ENCODE results near the gene STK16.

STK16 gene

DNA sequence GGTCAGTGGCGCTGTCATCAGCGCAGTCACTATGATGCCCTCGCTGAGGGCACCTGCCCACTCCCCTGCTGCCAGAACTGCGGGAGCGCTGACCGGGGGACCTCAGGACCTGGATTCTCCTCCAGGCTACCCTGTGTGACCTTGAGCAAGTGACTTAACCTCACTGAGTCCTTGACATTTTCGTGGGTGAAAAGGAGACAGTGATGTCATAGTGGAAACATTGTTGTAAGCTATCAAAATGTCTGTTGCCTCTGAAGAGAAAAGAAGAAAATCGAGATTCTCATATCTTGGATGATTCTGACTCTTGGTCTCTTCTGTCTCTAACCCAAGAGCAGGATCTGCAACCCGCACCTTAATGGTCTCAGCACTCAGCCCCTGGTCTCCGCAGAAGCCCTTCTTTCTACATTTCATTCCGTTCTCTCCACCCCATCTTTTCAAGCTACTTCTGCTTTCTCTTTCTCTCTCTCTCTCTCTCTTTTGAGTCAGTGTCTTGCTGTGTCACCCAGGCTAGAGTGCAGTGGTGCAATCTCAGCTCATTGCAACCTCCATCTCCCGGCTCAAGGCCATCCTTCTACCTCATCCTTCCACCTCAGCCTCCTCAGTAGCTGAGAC is 9.4 kb downstream of the STK16 start:
- TF ChIP-seq YY1 (IDR thresholded peaks at IDR 0.05; ENCODE audit: low read depth), result no peak
- no peak for TF ChIP-seq TAF1 (IDR thresholded peaks at IDR 0.05; ENCODE audit: low read depth)
- TF ChIP-seq TCF12 (IDR thresholded peaks at IDR 0.05; ENCODE audit: low read depth), result no peak
- TF ChIP-seq TEAD4 (IDR thresholded peaks at IDR 0.05), result no peak
- no peak for TF ChIP-seq USF1 (IDR thresholded peaks at IDR 0.05)
- TF ChIP-seq, protein P1, sequence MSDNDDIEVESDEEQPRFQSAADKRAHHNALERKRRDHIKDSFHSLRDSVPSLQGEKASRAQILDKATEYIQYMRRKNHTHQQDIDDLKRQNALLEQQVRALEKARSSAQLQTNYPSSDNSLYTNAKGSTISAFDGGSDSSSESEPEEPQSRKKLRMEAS (IDR thresholded peaks at IDR 0.05), result no peak
- no peak for TF ChIP-seq NFIC (IDR thresholded peaks at IDR 0.05)
- no peak for TF ChIP-seq ZBTB7A (IDR thresholded peaks at IDR 0.05; ENCODE audit: low read depth)
- TF ChIP-seq CEBPB (IDR thresholded peaks at IDR 0.05), result no peak
- TF ChIP-seq EP300 (IDR thresholded peaks at IDR 0.05; ENCODE audit: borderline replicate concordance), result no peak
- TF ChIP-seq FOXM1 (IDR thresholded peaks at IDR 0.05; ENCODE audit: borderline replicate concordance, low read depth), result no peak
- TF ChIP-seq, protein P2, sequence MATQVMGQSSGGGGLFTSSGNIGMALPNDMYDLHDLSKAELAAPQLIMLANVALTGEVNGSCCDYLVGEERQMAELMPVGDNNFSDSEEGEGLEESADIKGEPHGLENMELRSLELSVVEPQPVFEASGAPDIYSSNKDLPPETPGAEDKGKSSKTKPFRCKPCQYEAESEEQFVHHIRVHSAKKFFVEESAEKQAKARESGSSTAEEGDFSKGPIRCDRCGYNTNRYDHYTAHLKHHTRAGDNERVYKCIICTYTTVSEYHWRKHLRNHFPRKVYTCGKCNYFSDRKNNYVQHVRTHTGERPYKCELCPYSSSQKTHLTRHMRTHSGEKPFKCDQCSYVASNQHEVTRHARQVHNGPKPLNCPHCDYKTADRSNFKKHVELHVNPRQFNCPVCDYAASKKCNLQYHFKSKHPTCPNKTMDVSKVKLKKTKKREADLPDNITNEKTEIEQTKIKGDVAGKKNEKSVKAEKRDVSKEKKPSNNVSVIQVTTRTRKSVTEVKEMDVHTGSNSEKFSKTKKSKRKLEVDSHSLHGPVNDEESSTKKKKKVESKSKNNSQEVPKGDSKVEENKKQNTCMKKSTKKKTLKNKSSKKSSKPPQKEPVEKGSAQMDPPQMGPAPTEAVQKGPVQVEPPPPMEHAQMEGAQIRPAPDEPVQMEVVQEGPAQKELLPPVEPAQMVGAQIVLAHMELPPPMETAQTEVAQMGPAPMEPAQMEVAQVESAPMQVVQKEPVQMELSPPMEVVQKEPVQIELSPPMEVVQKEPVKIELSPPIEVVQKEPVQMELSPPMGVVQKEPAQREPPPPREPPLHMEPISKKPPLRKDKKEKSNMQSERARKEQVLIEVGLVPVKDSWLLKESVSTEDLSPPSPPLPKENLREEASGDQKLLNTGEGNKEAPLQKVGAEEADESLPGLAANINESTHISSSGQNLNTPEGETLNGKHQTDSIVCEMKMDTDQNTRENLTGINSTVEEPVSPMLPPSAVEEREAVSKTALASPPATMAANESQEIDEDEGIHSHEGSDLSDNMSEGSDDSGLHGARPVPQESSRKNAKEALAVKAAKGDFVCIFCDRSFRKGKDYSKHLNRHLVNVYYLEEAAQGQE (IDR thresholded peaks at IDR 0.05; ENCODE audit: low read depth), result no peak
- TF ChIP-seq RAD21 (IDR thresholded peaks at IDR 0.05; ENCODE audit: low read depth), result no peak
- no peak for TF ChIP-seq CREB1 (IDR thresholded peaks at IDR 0.05; ENCODE audit: low read depth)
- TF ChIP-seq EGR1 (IDR thresholded peaks at IDR 0.05), result no peak

DNA sequence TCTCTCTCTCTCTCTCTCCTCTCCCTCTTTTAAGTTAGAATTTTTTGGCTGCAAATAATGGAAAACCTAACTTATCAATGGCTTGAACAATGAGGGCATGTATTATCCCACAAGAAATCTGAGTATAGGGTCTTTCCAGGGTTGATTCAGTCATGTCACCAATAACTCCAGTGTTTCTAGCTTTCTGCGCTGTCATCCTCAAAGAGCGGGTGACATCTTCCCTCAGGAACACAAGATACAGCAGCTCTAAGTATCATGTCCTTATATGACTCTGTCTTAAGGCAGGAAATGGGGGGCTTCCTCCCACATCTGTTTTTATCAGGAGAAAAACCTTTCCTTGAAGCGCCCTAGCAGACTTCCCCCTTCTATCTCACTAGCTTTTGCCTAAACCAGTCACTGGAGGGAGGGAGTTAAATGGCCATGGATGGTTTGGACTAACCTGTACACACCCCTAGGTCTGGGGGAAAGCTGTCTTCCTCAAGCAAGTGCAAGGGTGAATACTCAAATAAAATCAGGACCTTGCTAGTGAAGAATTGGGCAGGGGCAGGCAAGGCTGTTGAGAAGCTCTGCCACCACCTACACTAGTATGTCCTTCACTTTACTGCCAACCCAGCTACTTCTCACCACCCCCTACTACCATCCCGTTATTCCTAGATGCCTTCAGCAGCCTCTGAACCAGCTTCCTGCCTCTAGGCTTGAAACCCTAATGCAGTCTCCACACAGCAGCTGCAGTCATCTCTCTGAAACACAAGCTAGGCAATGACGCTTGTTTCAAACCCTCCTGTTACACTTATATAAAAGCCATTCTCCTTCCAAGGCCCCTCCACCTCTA is 16.0 kb downstream of the STK16 start:
- TF ChIP-seq TCF12 (IDR thresholded peaks at IDR 0.05; ENCODE audit: low read depth) (no peak), USF1 (IDR thresholded peaks at IDR 0.05) (no peak), CEBPB (IDR thresholded peaks at IDR 0.05) (no peak), EGR1 (IDR thresholded peaks at IDR 0.05) (no peak), EP300 (IDR thresholded peaks at IDR 0.05; ENCODE audit: borderline replicate concordance) (no peak), FOXM1 (IDR thresholded peaks at IDR 0.05; ENCODE audit: borderline replicate concordance, low read depth) (no peak), TAF1 (IDR thresholded peaks at IDR 0.05; ENCODE audit: low read depth) (no peak), ZBTB7A (IDR thresholded peaks at IDR 0.05; ENCODE audit: low read depth) (no peak), CREB1 (IDR thresholded peaks at IDR 0.05; ENCODE audit: low read depth) (no peak), NFIC (IDR thresholded peaks at IDR 0.05) (no peak), TEAD4 (IDR thresholded peaks at IDR 0.05) (no peak), RAD21 (IDR thresholded peaks at IDR 0.05; ENCODE audit: low read depth) (no peak), YY1 (IDR thresholded peaks at IDR 0.05; ENCODE audit: low read depth) (no peak)
- TF ChIP-seq, protein P2 (IDR thresholded peaks at IDR 0.05; ENCODE audit: low read depth), result no peak
- TF ChIP-seq, protein P1 (IDR thresholded peaks at IDR 0.05), result no peak

DNA sequence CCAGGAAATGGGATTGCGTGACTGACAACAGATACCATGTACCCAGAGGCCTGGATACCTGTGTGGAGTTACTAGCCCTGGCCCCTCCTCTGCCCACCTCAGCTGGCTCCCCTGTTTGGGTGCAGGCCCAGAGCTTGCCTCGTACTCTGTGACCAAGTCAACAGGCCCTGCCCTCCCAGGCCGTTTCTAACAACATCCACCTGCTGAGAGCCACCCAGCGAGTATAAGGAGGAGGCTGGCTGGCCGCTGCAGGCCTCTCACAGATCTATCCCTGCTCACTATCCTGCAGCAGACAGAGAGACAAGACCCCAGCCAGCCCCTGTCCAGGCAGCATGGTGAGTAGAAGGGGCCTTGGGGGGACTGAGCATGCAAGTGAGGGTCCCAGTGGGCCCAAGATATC is 21.0 kb downstream of the STK16 start:
- no peak for TF ChIP-seq FOXM1 (IDR thresholded peaks at IDR 0.05; ENCODE audit: borderline replicate concordance, low read depth)
- no peak for TF ChIP-seq RAD21 (IDR thresholded peaks at IDR 0.05; ENCODE audit: low read depth)
- TF ChIP-seq ZBTB7A (IDR thresholded peaks at IDR 0.05; ENCODE audit: low read depth), result no peak
- no peak for TF ChIP-seq CEBPB (IDR thresholded peaks at IDR 0.05)
- TF ChIP-seq, protein P1 (IDR thresholded peaks at IDR 0.05), result no peak
- no peak for TF ChIP-seq YY1 (IDR thresholded peaks at IDR 0.05; ENCODE audit: low read depth)
- no peak for TF ChIP-seq NFIC (IDR thresholded peaks at IDR 0.05)
- TF ChIP-seq CREB1 (IDR thresholded peaks at IDR 0.05; ENCODE audit: low read depth), result no peak

- TF ChIP-seq CREB1 (IDR thresholded peaks at IDR 0.05; ENCODE audit: low read depth), result no peak
- TF ChIP-seq ZBTB7A (IDR thresholded peaks at IDR 0.05; ENCODE audit: low read depth), result no peak
These were observed 21.6 kb downstream of the STK16 start for GRCh38 chr2:219266886-219267285.

GRCh38 chr2:219268294-219268693 is 23.0 kb downstream of the STK16 start:
- peak; percentile 53 for TF ChIP-seq NFIC (IDR thresholded peaks at IDR 0.05)
- TF ChIP-seq, protein P2 (IDR thresholded peaks at IDR 0.05; ENCODE audit: low read depth), result no peak
- TF ChIP-seq EGR1 (IDR thresholded peaks at IDR 0.05), result no peak
- no peak for TF ChIP-seq CREB1 (IDR thresholded peaks at IDR 0.05; ENCODE audit: low read depth)
- no peak for TF ChIP-seq ZBTB7A (IDR thresholded peaks at IDR 0.05; ENCODE audit: low read depth)
- TF ChIP-seq TCF12 (IDR thresholded peaks at IDR 0.05; ENCODE audit: low read depth), result 0 out of 2 replicates have a peak, but pooled peaks have one; percentile 21
- TF ChIP-seq, protein P1 (IDR thresholded peaks at IDR 0.05), result no peak
- no peak for TF ChIP-seq YY1 (IDR thresholded peaks at IDR 0.05; ENCODE audit: low read depth)
- TF ChIP-seq CEBPB (IDR thresholded peaks at IDR 0.05), result no peak
- no peak for TF ChIP-seq RAD21 (IDR thresholded peaks at IDR 0.05; ENCODE audit: low read depth)
- peak; percentile 58; the same call in 1 of the 2 replicates for TF ChIP-seq EP300 (IDR thresholded peaks at IDR 0.05; ENCODE audit: borderline replicate concordance)
- TF ChIP-seq FOXM1 (IDR thresholded peaks at IDR 0.05; ENCODE audit: borderline replicate concordance, low read depth), result no peak; the same call in 1 of the 2 replicates
- no peak for TF ChIP-seq TEAD4 (IDR thresholded peaks at IDR 0.05)
- no peak for TF ChIP-seq TAF1 (IDR thresholded peaks at IDR 0.05; ENCODE audit: low read depth)
- TF ChIP-seq USF1 (IDR thresholded peaks at IDR 0.05), result no peak
